Sigmoid colon (tissue), 7 donors: Measurements from ENCODE around the gene SPSB1. TPM values are rescaled to one million over a fixed set of nuclear protein-coding genes. Genes with fewer than 3 reads are reported as not detected.

Experiments
- DNase-seq: peaks from one replicate; pipeline ENCODE4 v3.0.0-alpha.2; 2019
- H3K27ac ChIP-seq, 4 donors: fragments of 200-600 bp; sonication (generic); one replicate each; pipeline ENCODE4 v1.5.1; 2016 to 2019; ENCODE audit warnings: mild to moderate bottlenecking in 1 of 4
- H3K27me3 ChIP-seq, 3 donors: fragments of 200-600 bp; sonication (generic); one replicate each; pipeline ENCODE4 v1.5.1; 2019; ENCODE audit warnings: mild to moderate bottlenecking in 1 of 3
- H3K36me3 ChIP-seq, 4 donors: fragments of 200-600 bp; sonication (generic); one replicate each; pipeline ENCODE4 v1.5.1; 2016 to 2019
- H3K4me1 ChIP-seq, 4 donors: fragments of 200-600 bp; sonication (generic); one replicate each; pipeline ENCODE4 v1.5.1; 2017 to 2019
- H3K4me3 ChIP-seq, 4 donors: fragments of 200-600 bp; sonication (generic); one replicate each; pipeline ENCODE4 v1.5.1; 2017 to 2019; ENCODE audit warnings: mild to moderate bottlenecking in 2 of 4, moderate library complexity in 1 of 4
- H3K9me3 ChIP-seq, 4 donors: fragments of 200-600 bp in 3 of 4; sonication (generic) in 3 of 4; one replicate each; pipeline versions ENCODE4 v1.5.1 to v1.6.1; 2013 to 2019
- CTCF ChIP-seq, 4 experiments: fragments of 450-650 bp in 3 of 4; fragments of 200-600 bp in 1 of 4; IDR thresholded peaks; one replicate each; pipeline ENCODE4 v1.5.1; 2016 to 2019; ENCODE audit warnings: antibody characterized with exemption in 4 of 4, mild to moderate bottlenecking in 3 of 4, moderate library complexity in 2 of 4
- EP300 ChIP-seq, 4 donors: sonication (generic); formaldehyde crosslinking; IDR thresholded peaks; one replicate each; pipeline ENCODE4 v1.6.1; 2017; ENCODE audit warnings: antibody characterized with exemption in 4 of 4
- POLR2A ChIP-seq, 2 donors: fragments of 450-650 bp; IDR thresholded peaks; one replicate each; pipeline ENCODE4 v1.6.1; 2016; ENCODE audit warnings: antibody characterized with exemption in 2 of 2, mild to moderate bottlenecking in 2 of 2, moderate library complexity in 2 of 2
- POLR2AphosphoS5 ChIP-seq, 4 donors: sonication (generic); formaldehyde crosslinking; IDR thresholded peaks; one replicate each; pipeline ENCODE4 v1.6.1; 2017; ENCODE audit warnings: antibody characterized with exemption in 4 of 4
- WGBS, 2 donors: extraction: QIAGEN DNeasy Blood & Tissue Kit; methylation state at CpG; one replicate each; pipeline ENCODE4 v1.1.7; 2013; 5-methylcytosine and 5-hydroxymethylcytosine counted together
- intact Hi-C: fragments of 100-400 bp; cut with DNase I; formaldehyde crosslinking; loops from one replicate; pipeline ENCODE4 v1.15.1; 2023
- polyA plus RNA-seq, 3 donors: library from polyadenylated mRNA; stranded (reverse); fragments of 200-250 nt; gene quantifications; one replicate each; pipeline ENCODE4 v1.2.3, GENCODE V29; 2013
- total RNA-seq, 4 donors: library from RNA; depleted of rRNA; stranded (reverse); fragments of >200 nt; gene quantifications; one replicate each; pipeline ENCODE4 v1.1.0, GENCODE V29; 2016
- donor health status: healthy with polysubstance abuse.
- donor health status: Bipolar disorder and iron deficiency.
- donor health status: healthy.

SPSB1 gene
- total and polyA plus RNA-seq, 7 donors: 17.4 to 34.3 (median 26.4) TPM

- no peaks in the 10 kb centered on the region for H3K9me3 ChIP-seq
- H3K27me3 ChIP-seq: no peaks in the 10 kb centered on the region
- DNase-seq: peak; percentile 92
- 40 to 57% methylated on average over 15 of the region's 15 CpGs for WGBS, 2 donors
- H3K4me3 ChIP-seq: no peak overlapping the region
- H3K4me1 ChIP-seq: peaks cover 0 to 93% (median 67%) of the 10 kb centered on the region in 4 donors
- TF ChIP-seq CTCF (IDR thresholded peaks at IDR 0.05) (no peak), POLR2A (IDR thresholded peaks at IDR 0.05) (no peak), POLR2AphosphoS5 (IDR thresholded peaks at IDR 0.05) (peak in 3 of 4 donors; percentile 67 to 73 (median 69)), EP300 (IDR thresholded peaks at IDR 0.05) (peak in 2 of 4 donors; percentile 59 to 69)
- H3K36me3 ChIP-seq: peaks cover 0 to 14% (median 5%) of the 10 kb centered on the region in 4 donors
- peak overlapping the region; percentile 86 to 93 (median 90) for H3K27ac ChIP-seq
- intact Hi-C loops: no loop called here
Measured at GRCh38 chr1:9371391-9371935, 78.8 kb downstream of the SPSB1 start.

GRCh38 chr1:9371951-9372350 lies 79.3 kb downstream of the SPSB1 start:
- Histone ChIP-seq H3K27ac (peak overlapping the region; percentile 86 to 93 (median 90)), H3K27me3 (no peaks in the 10 kb centered on the region), H3K4me3 (no peak overlapping the region), H3K4me1 (peaks cover 0 to 95% (median 72%) of the 10 kb centered on the region in 4 donors), H3K9me3 (no peaks in the 10 kb centered on the region), H3K36me3 (peaks cover 0 to 14% (median 5%) of the 10 kb centered on the region in 4 donors)
- intact Hi-C loops: no loop called here
- TF ChIP-seq POLR2A (IDR thresholded peaks at IDR 0.05) (no peak), CTCF (IDR thresholded peaks at IDR 0.05) (no peak), POLR2AphosphoS5 (IDR thresholded peaks at IDR 0.05) (no peak), EP300 (IDR thresholded peaks at IDR 0.05) (no peak)
- no peak for DNase-seq
- 24 to 57% methylated on average over 5 of the region's 5 CpGs for WGBS, 2 donors

GRCh38 chr1:9373619-9374018 lies 80.9 kb downstream of the SPSB1 start:
- no peaks in the 10 kb centered on the region for H3K9me3 ChIP-seq
- 66 to 77% methylated on average over 4 of the region's 4 CpGs for WGBS, 2 donors
- H3K4me3 ChIP-seq: no peak overlapping the region
- intact Hi-C loops: no loop called here
- DNase-seq: no peak
- peak overlapping the region; percentile 86 to 93 (median 90) for H3K27ac ChIP-seq
- H3K36me3 ChIP-seq: peaks cover 0 to under 1% (median 0%) of the 10 kb centered on the region in 4 donors
- TF ChIP-seq POLR2A (IDR thresholded peaks at IDR 0.05) (no peak), POLR2AphosphoS5 (IDR thresholded peaks at IDR 0.05) (no peak)
- H3K27me3 ChIP-seq: no peaks in the 10 kb centered on the region
- H3K4me1 ChIP-seq: peaks cover 0 to 97% (median 88%) of the 10 kb centered on the region in 4 donors

GRCh38 chr1:9374748-9375341 lies 82.2 kb downstream of the SPSB1 start:
- no peak overlapping the region for H3K4me3 ChIP-seq
- no peak for DNase-seq
- H3K36me3 ChIP-seq: no peaks in the 10 kb centered on the region
- no peaks in the 10 kb centered on the region for H3K27me3 ChIP-seq
- 90% methylated on average over 7 of the region's 7 CpGs for WGBS, 2 donors
- H3K9me3 ChIP-seq: no peaks in the 10 kb centered on the region
- H3K27ac ChIP-seq: peak overlapping the region; percentile 86 to 93 (median 90)
- H3K4me1 ChIP-seq: peaks cover 0 to 94% (median 87%) of the 10 kb centered on the region in 4 donors
- no peak for TF ChIP-seq EP300 (IDR thresholded peaks at IDR 0.05)
- TF ChIP-seq CTCF (IDR thresholded peaks at IDR 0.05): no peak
- no peak for TF ChIP-seq POLR2A (IDR thresholded peaks at IDR 0.05)
- TF ChIP-seq POLR2AphosphoS5 (IDR thresholded peaks at IDR 0.05): no peak
- intact Hi-C loops: no loop called here

- no peaks in the 10 kb centered on the region for H3K36me3 ChIP-seq
- no peaks in the 10 kb centered on the region for H3K9me3 ChIP-seq
- H3K4me3 ChIP-seq: no peak overlapping the region
- no peak for TF ChIP-seq CTCF (IDR thresholded peaks at IDR 0.05)
- TF ChIP-seq POLR2A (IDR thresholded peaks at IDR 0.05): no peak
- peak in 2 of 4 donors; percentile 40 to 46 for TF ChIP-seq POLR2AphosphoS5 (IDR thresholded peaks at IDR 0.05)
- peak in 1 of 4 donors; percentile 31 for TF ChIP-seq EP300 (IDR thresholded peaks at IDR 0.05)
- 73 to 83% methylated on average over 15 of the region's 15 CpGs for WGBS, 2 donors
- peak overlapping the region; percentile 86 to 93 (median 90) for H3K27ac ChIP-seq
- DNase-seq: no peak
- H3K4me1 ChIP-seq: peaks cover 0 to 89% (median 78%) of the 10 kb centered on the region in 4 donors
- no peaks in the 10 kb centered on the region for H3K27me3 ChIP-seq
- intact Hi-C loops: loop anchor here (2.0 kb wide), 1 partner anchor 83 kb away; the partner anchor contains the start of gene SPSB1
Measured at GRCh38 chr1:9375912-9376311, 83.2 kb downstream of the SPSB1 start.
